Liver (tissue), 9 donors: ENCODE data around the gene CDC42BPG. TPM values are rescaled to one million over a fixed set of nuclear protein-coding genes. Genes with fewer than 3 reads are reported as not detected.
A peak's percentile ranks its signal among the peaks of the same experiment; 100 is the strongest.

Experiments used
- DNase-seq: peaks from one replicate; pipeline ENCODE4 v3.0.0-alpha.2; 2017; ENCODE audit warnings: low spot score
- H3K27ac ChIP-seq, 2 donors: one replicate each; pipeline ENCODE4 v1.7.0; 2013; ENCODE audit warnings: inconsistent platforms in 2 of 2, low read length in 2 of 2, control low read depth in 1 of 2, low read depth in 1 of 2, mild to moderate bottlenecking in 1 of 2
- H3K27me3 ChIP-seq, 4 donors: one replicate each; pipeline versions ENCODE4 v1.6.1 to v1.7.0; 2013; ENCODE audit warnings: low read length in 3 of 4, inconsistent platforms in 1 of 4, mild to moderate bottlenecking in 1 of 4, moderate library complexity in 1 of 4; ENCODE audit not compliant: control insufficient read depth in 4 of 4, insufficient read depth in 4 of 4
- H3K36me3 ChIP-seq, 4 donors: one replicate each; pipeline versions ENCODE4 v1.6.1 to v1.7.0; 2013; ENCODE audit warnings: low read length in 3 of 4, mild to moderate bottlenecking in 3 of 4, low read depth in 1 of 4, moderate library complexity in 1 of 4; ENCODE audit not compliant: control insufficient read depth in 4 of 4, insufficient read depth in 3 of 4
- H3K4me1 ChIP-seq, 4 donors: one replicate each; pipeline versions ENCODE4 v1.6.1 to v1.7.0; 2013; ENCODE audit warnings: low read length in 3 of 4, mild to moderate bottlenecking in 3 of 4, moderate library complexity in 1 of 4; ENCODE audit not compliant: control insufficient read depth in 4 of 4, insufficient read depth in 4 of 4
- H3K4me3 ChIP-seq, 3 donors: one replicate each; pipeline versions ENCODE4 v1.6.1 to v1.7.0; 2013; ENCODE audit warnings: low read length in 3 of 3, control low read depth in 1 of 3, low read depth in 1 of 3, mild to moderate bottlenecking in 1 of 3
- H3K9ac ChIP-seq, 2 donors: one replicate each; pipeline ENCODE4 v1.7.0; 2013; ENCODE audit warnings: low read length in 2 of 2, mild to moderate bottlenecking in 2 of 2, moderate library complexity in 2 of 2, control low read depth in 1 of 2, low read depth in 1 of 2
- H3K9me3 ChIP-seq, 4 donors: one replicate each; pipeline versions ENCODE4 v1.6.1 to v1.7.0; 2013; ENCODE audit warnings: low read length in 3 of 4; ENCODE audit not compliant: control insufficient read depth in 4 of 4
- ATF3 ChIP-seq: IDR thresholded peaks from 2 replicates; pipeline ENCODE4 v1.6.1; 2016; ENCODE audit warnings: antibody characterized with exemption
- CTCF ChIP-seq: fragments of 150-350 bp; IDR thresholded peaks from 2 replicates; pipeline ENCODE4 v1.5.1; 2017; ENCODE audit warnings: improper control_type of control experiment, low read depth, low read length; ENCODE audit not compliant: missing input control
- EGR1 ChIP-seq, 2 donors: IDR thresholded peaks; 2 replicates each; pipeline ENCODE4 v1.6.1; 2016 to 2018; ENCODE audit warnings: antibody characterized with exemption in 2 of 2, low read depth in 2 of 2
- FOXA1 ChIP-seq: IDR thresholded peaks from 2 replicates; pipeline ENCODE4 v1.6.1; 2016; ENCODE audit warnings: antibody characterized with exemption
- FOXA2 ChIP-seq: IDR thresholded peaks from 2 replicates; pipeline ENCODE4 v1.6.1; 2016; ENCODE audit warnings: antibody characterized with exemption
- GABPA ChIP-seq, 2 donors: IDR thresholded peaks in 1 of 2; conservative IDR thresholded peaks in 1 of 2; 2 replicates each; pipeline ENCODE4 v1.6.1; 2016; ENCODE audit warnings: antibody characterized with exemption in 2 of 2, mild to moderate bottlenecking in 1 of 2, moderate library complexity in 1 of 2
- HNF4A ChIP-seq, 2 donors: conservative IDR thresholded peaks; 2 replicates each; pipeline ENCODE4 v1.6.1; 2016; ENCODE audit warnings: antibody characterized with exemption in 2 of 2, mild to moderate bottlenecking in 2 of 2
- HNF4G ChIP-seq: IDR thresholded peaks from 2 replicates; pipeline ENCODE4 v1.6.1; 2016; ENCODE audit warnings: antibody characterized with exemption
- JUND ChIP-seq, 2 donors: IDR thresholded peaks; 2 replicates each; pipeline ENCODE4 v1.6.1; 2016; ENCODE audit warnings: antibody characterized with exemption in 2 of 2
- MAX ChIP-seq: IDR thresholded peaks from 2 replicates; pipeline ENCODE4 v1.6.1; 2016; ENCODE audit warnings: antibody characterized with exemption
- NR2F2 ChIP-seq: IDR thresholded peaks from 2 replicates; pipeline ENCODE4 v1.6.1; 2016; ENCODE audit warnings: antibody characterized with exemption
- RAD21 ChIP-seq, 2 donors: IDR thresholded peaks; 2 replicates each; pipeline ENCODE4 v1.6.1; 2016; ENCODE audit warnings: antibody characterized with exemption in 2 of 2, mild to moderate bottlenecking in 2 of 2
- REST ChIP-seq: IDR thresholded peaks from 2 replicates; pipeline ENCODE4 v1.6.1; 2016; ENCODE audit warnings: antibody characterized with exemption, mild to moderate bottlenecking
- RXRA ChIP-seq, 2 donors: IDR thresholded peaks; 2 replicates each; pipeline ENCODE4 v1.6.1; 2017 to 2018; ENCODE audit warnings: antibody characterized with exemption in 2 of 2, mild to moderate bottlenecking in 1 of 2
- SP1 ChIP-seq: IDR thresholded peaks from 2 replicates; pipeline ENCODE4 v1.6.1; 2018; ENCODE audit warnings: antibody characterized with exemption, mild to moderate bottlenecking
- TAF1 ChIP-seq: conservative IDR thresholded peaks from 2 replicates; pipeline ENCODE4 v1.6.1; 2016; ENCODE audit warnings: antibody characterized with exemption, mild to moderate bottlenecking
- YY1 ChIP-seq: IDR thresholded peaks from 2 replicates; pipeline ENCODE4 v1.6.1; 2016; ENCODE audit warnings: antibody characterized with exemption, mild to moderate bottlenecking
- ZBTB33 ChIP-seq: IDR thresholded peaks from 2 replicates; pipeline ENCODE4 v1.6.1; 2016; ENCODE audit warnings: antibody characterized with exemption
- WGBS: extraction: QIAGEN DNeasy Blood & Tissue Kit; methylation state at CpG from one replicate; pipeline ENCODE4 v1.1.7; 2013; 5-methylcytosine and 5-hydroxymethylcytosine counted together
- polyA plus RNA-seq, 2 donors: library from polyadenylated mRNA; stranded (reverse) in 1 of 2; unstranded in 1 of 2; fragments of 200-250 nt in 1 of 2; fragments of >200 nt in 1 of 2; fragmentation: Nextera tagmentation in 1 of 2; extraction: Ambion mirVana in 1 of 2; gene quantifications; one replicate each; pipeline versions ENCODE4 v1.2.1 to v1.2.3, GENCODE V29; 2013 to 2015
- total RNA-seq, 2 donors: library from RNA; depleted of rRNA; stranded (reverse); fragments of >200 nt; gene quantifications; one replicate each; pipeline ENCODE4 v1.2.3, GENCODE V29; 2014
- donor health status: healthy.
- donor health status: healthy.
- donor health status: healthy.
- donor health status: healthy.
- donor health status: healthy.

The CDC42BPG gene
- total and polyA plus RNA-seq, 4 donors, result 0.18 to 1.2 (median 0.58) TPM

- H3K4me1 ChIP-seq, result peaks cover 2 to 27% (median 15%) of the 10 kb centered on the region in 4 donors
- no peak overlapping the region for H3K9ac ChIP-seq
- no peak for DNase-seq
- H3K4me3 ChIP-seq, result no peak overlapping the region
- H3K27me3 ChIP-seq, result no peaks in the 10 kb centered on the region
- 83% methylated on average over 45 of the region's 45 CpGs for WGBS
- H3K36me3 ChIP-seq, result peaks cover 0 to 10% (median 6%) of the 10 kb centered on the region in 4 donors
- TF ChIP-seq NR2F2 (peak; percentile 73), RXRA (IDR thresholded peaks at IDR 0.05) (peak in 1 of 2 donors; percentile 33), RAD21 (IDR thresholded peaks at IDR 0.05) (no peak), ATF3 (no peak), GABPA (IDR thresholded peaks at IDR 0.05 in 1 of 2, conservative IDR thresholded peaks at IDR 0.05 in 1 of 2) (no peak), YY1 (no peak), CTCF (no peak), JUND (IDR thresholded peaks at IDR 0.05) (peak; percentile 94 to 96), MAX (no peak), EGR1 (IDR thresholded peaks at IDR 0.05; ENCODE audit: low read depth in 2 of 2) (no peak), FOXA1 (no peak), TAF1 (no peak), REST (no peak), HNF4A (conservative IDR thresholded peaks at IDR 0.05) (no peak), HNF4G (no peak), FOXA2 (no peak), ZBTB33 (no peak), SP1 (no peak)
- H3K27ac ChIP-seq, result peak overlapping the region; percentile 45 to 58
- no peaks in the 10 kb centered on the region for H3K9me3 ChIP-seq
Measured at GRCh38 chr11:64854534-64855502, 10.4 kb upstream of the CDC42BPG start.
